ENCODE results near the gene SGO1.

The SGO1 gene

GRCh38 chr3:20154078-20154477 is 31.9 kb downstream of the SGO1 start:
- ATAC-seq, result no peak

- ATAC-seq, result no peak
These were observed 37.5 kb downstream of the SGO1 start for GRCh38 chr3:20148466-20148865.

- ATAC-seq, result no peak
These were observed 38.6 kb downstream of the SGO1 start for GRCh38 chr3:20147361-20147760.

GRCh38 chr3:20146301-20146700 is 39.7 kb downstream of the SGO1 start:
- ATAC-seq, result no peak

- ATAC-seq, result no peak
These were observed 40.1 kb downstream of the SGO1 start for GRCh38 chr3:20145874-20146273.

GRCh38 chr3:20143519-20143918 is 42.5 kb downstream of the SGO1 start:
- ATAC-seq, result no peak

- ATAC-seq, result no peak
These were observed 43.5 kb downstream of the SGO1 start for GRCh38 chr3:20142517-20142916.

GRCh38 chr3:20141851-20142250 is 44.2 kb downstream of the SGO1 start:
- ATAC-seq, result no peak

- no peak for ATAC-seq
These were observed 44.7 kb downstream of the SGO1 start for GRCh38 chr3:20141316-20141715.

GRCh38 chr3:20140881-20141280 is 45.1 kb downstream of the SGO1 start:
- ATAC-seq, result no peak

GRCh38 chr3:20137647-20138046 is 48.4 kb downstream of the SGO1 start:
- ATAC-seq, result no peak

- no peak for ATAC-seq
These were observed 49.8 kb downstream of the SGO1 start for GRCh38 chr3:20136231-20136630.

- no peak for ATAC-seq
These were observed 55.9 kb downstream of the SGO1 start for GRCh38 chr3:20130106-20130505.

- no peak for ATAC-seq
These were observed 57.6 kb downstream of the SGO1 start for GRCh38 chr3:20128358-20128757.

- peak in 1 of 2 donors; percentile 24 for ATAC-seq
These were observed 60.1 kb downstream of the SGO1 start for GRCh38 chr3:20125897-20126296.

GRCh38 chr3:20125289-20125688 is 60.7 kb downstream of the SGO1 start:
- ATAC-seq, result no peak

GRCh38 chr3:20123131-20123652 is 62.8 kb downstream of the SGO1 start:
- no peak for ATAC-seq

- no peak for ATAC-seq
These were observed 64.9 kb downstream of the SGO1 start for GRCh38 chr3:20121088-20121487.
